Measurements from ENCODE around the gene GTF3C2. TPM values are rescaled to one million over a fixed set of nuclear protein-coding genes. Genes with fewer than 3 reads are reported as not detected.
"Not testable (repeated sequence)": the region's sequence is repeated elsewhere in the genome, so short reads cannot be mapped to it uniquely, and the experiment has no call there.

GTF3C2 gene
- polyA plus RNA-seq, 4 donors: 27.4 to 56.1 (median 35.7) TPM

DNA sequence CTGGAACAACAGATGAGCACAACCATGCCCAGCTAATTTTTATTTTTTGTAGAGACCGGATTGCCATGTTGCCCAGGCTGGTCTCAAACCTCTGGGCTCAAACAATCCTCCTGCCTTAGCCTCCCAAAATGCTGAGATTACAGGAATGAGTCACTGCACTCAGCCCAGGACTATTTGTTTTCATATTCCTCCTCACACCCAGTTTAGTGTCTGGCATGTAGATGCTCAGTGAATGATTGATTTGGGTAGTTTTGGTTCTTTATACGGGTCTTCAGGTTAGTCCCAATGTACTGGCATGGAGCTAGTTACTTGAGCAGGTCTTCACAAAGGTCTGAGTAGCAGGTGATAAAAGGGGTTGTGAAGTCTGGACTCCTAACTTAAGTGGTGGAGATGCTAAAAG lies 7.4 kb upstream of the GTF3C2 start:
- Histone ChIP-seq H3K27me3 (ENCODE audit: control insufficient read depth in 3 of 3, insufficient read depth in 3 of 3, low read length in 3 of 3) (no peaks in the 10 kb centered on the region), H3K4me3 (ENCODE audit: low read depth in 1 of 3, low read length in 3 of 3) (no peak overlapping the region), H3K4me1 (ENCODE audit: control insufficient read depth in 3 of 3, insufficient read depth in 2 of 3, low read depth in 1 of 3, low read length in 2 of 3) (peaks cover 2 to 3% (median 2%) of the 10 kb centered on the region in 3 donors), H3K27ac (ENCODE audit: low read depth in 1 of 3, low read length in 2 of 3) (no peak overlapping the region), H3K9me3 (ENCODE audit: control insufficient read depth in 2 of 2, insufficient read depth in 1 of 2, low read depth in 1 of 2, low read length in 1 of 2) (no peaks in the 10 kb centered on the region), H3K36me3 (ENCODE audit: control insufficient read depth in 3 of 3, insufficient read depth in 2 of 3, low read depth in 1 of 3, low read length in 3 of 3) (peaks cover 10 to 41% (median 20%) of the 10 kb centered on the region in 3 donors)
- no peak for FAIRE-seq
- WGBS, 3 donors: 78 to 84% (median 78%) methylated on average over 2 of the region's 2 CpGs
- no peak for DNase-seq

DNA sequence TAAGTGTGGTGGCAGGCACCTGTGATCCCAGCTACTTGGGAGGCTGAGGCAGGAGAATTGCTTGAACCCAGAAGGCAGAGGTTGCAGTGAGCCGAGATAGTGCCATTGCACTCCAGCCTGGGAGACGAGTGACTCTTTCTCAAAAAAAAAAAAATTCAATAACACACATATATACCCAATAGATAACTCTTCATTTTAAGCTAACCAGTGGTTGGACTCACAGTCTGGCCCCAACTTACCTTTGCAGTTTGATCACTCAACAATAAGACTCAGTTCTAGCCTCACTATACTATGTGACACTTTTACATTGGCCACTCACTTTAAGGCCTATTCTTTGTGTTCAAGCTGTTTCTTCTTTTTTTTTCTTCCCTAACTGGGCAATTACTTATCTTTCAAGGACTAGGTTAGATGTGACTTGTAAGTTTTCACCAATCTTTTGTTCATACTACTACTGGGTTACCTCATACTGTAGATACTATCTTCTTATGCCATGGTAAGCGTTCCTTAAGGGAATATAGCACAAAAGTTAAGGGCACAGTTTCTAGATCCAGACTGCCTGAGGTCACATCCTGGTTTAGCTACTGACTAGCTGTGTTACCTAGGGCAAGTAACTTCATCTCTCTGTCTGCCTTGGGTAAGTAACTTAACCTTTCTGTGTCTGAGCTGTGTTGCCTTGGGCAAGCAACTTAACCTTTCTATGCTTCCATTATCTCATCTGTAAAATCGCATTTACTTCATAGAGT lies 6.3 kb upstream of the GTF3C2 start:
- 93 to 95% (median 95%) methylated on average over 4 of the region's 4 CpGs for WGBS, 3 donors
- FAIRE-seq: no peak

GRCh38 chr2:27356056-27356381 lies 545 bp downstream of the GTF3C2 start:
- Histone ChIP-seq H3K27me3 (ENCODE audit: control insufficient read depth in 3 of 3, insufficient read depth in 3 of 3, low read length in 3 of 3) (no peaks in the 10 kb centered on the region), H3K4me3 (ENCODE audit: low read depth in 1 of 3, low read length in 3 of 3) (peak overlapping the region; percentile 87 to 93 (median 89)), H3K36me3 (ENCODE audit: control insufficient read depth in 3 of 3, insufficient read depth in 2 of 3, low read depth in 1 of 3, low read length in 3 of 3) (peaks cover 0 to 2% (median 0%) of the 10 kb centered on the region in 3 donors), H3K9me3 (ENCODE audit: control insufficient read depth in 2 of 2, insufficient read depth in 1 of 2, low read depth in 1 of 2, low read length in 1 of 2) (no peaks in the 10 kb centered on the region), H3K27ac (ENCODE audit: low read depth in 1 of 3, low read length in 2 of 3) (peak overlapping the region; percentile 91 to 98 (median 98)), H3K4me1 (ENCODE audit: control insufficient read depth in 3 of 3, insufficient read depth in 2 of 3, low read depth in 1 of 3, low read length in 2 of 3) (peaks cover 0 to 5% (median 3%) of the 10 kb centered on the region in 3 donors)
- 0% methylated on average over 12 of the region's 12 CpGs for WGBS, 3 donors
- DNase-seq: peak in 1 of 2 donors; percentile 73
- FAIRE-seq: no peak

More for the DNA sequence above, 6.3 kb upstream of the GTF3C2 start:
- Histone ChIP-seq H3K27me3 (ENCODE audit: control insufficient read depth in 3 of 3, insufficient read depth in 3 of 3, low read length in 3 of 3) (no peaks in the 10 kb centered on the region), H3K27ac (ENCODE audit: low read depth in 1 of 3, low read length in 2 of 3) (no peak overlapping the region), H3K4me1 (ENCODE audit: control insufficient read depth in 3 of 3, insufficient read depth in 2 of 3, low read depth in 1 of 3, low read length in 2 of 3) (peaks cover 0 to under 1% (median 0%) of the 10 kb centered on the region in 3 donors), H3K36me3 (ENCODE audit: control insufficient read depth in 3 of 3, insufficient read depth in 2 of 3, low read depth in 1 of 3, low read length in 3 of 3) (peaks cover 10 to 37% (median 18%) of the 10 kb centered on the region in 3 donors), H3K4me3 (ENCODE audit: low read depth in 1 of 3, low read length in 3 of 3) (no peak overlapping the region), H3K9me3 (ENCODE audit: control insufficient read depth in 2 of 2, insufficient read depth in 1 of 2, low read depth in 1 of 2, low read length in 1 of 2) (no peaks in the 10 kb centered on the region)
- no peak for DNase-seq

- Histone ChIP-seq H3K27ac (ENCODE audit: low read depth in 1 of 3, low read length in 2 of 3) (no peak overlapping the region), H3K27me3 (ENCODE audit: control insufficient read depth in 3 of 3, insufficient read depth in 3 of 3, low read length in 3 of 3) (no peaks in the 10 kb centered on the region), H3K36me3 (ENCODE audit: control insufficient read depth in 3 of 3, insufficient read depth in 2 of 3, low read depth in 1 of 3, low read length in 3 of 3) (peaks cover 2 to 7% (median 4%) of the 10 kb centered on the region in 3 donors), H3K9me3 (ENCODE audit: control insufficient read depth in 2 of 2, insufficient read depth in 1 of 2, low read depth in 1 of 2, low read length in 1 of 2) (no peaks in the 10 kb centered on the region), H3K4me1 (ENCODE audit: control insufficient read depth in 3 of 3, insufficient read depth in 2 of 3, low read depth in 1 of 3, low read length in 2 of 3) (peaks cover 0 to 5% (median 3%) of the 10 kb centered on the region in 3 donors), H3K4me3 (ENCODE audit: low read depth in 1 of 3, low read length in 3 of 3) (no peak overlapping the region)
- WGBS, 3 donors: 89 to 95% (median 92%) methylated on average over 7 of the region's 7 CpGs
- FAIRE-seq (no peak), DNase-seq (no peak)
Observed at GRCh38 chr2:27354597-27354927, 2.0 kb downstream of the GTF3C2 start.

GRCh38 chr2:27353762-27354596 lies 2.6 kb downstream of the GTF3C2 start:
- Histone ChIP-seq H3K27me3 (ENCODE audit: control insufficient read depth in 3 of 3, insufficient read depth in 3 of 3, low read length in 3 of 3) (no peaks in the 10 kb centered on the region), H3K27ac (ENCODE audit: low read depth in 1 of 3, low read length in 2 of 3) (peak overlapping the region in 2 of 3 donors; percentile 10 to 60), H3K4me3 (ENCODE audit: low read depth in 1 of 3, low read length in 3 of 3) (no peak overlapping the region), H3K36me3 (ENCODE audit: control insufficient read depth in 3 of 3, insufficient read depth in 2 of 3, low read depth in 1 of 3, low read length in 3 of 3) (peaks cover 2 to 8% (median 4%) of the 10 kb centered on the region in 3 donors), H3K9me3 (ENCODE audit: control insufficient read depth in 2 of 2, insufficient read depth in 1 of 2, low read depth in 1 of 2, low read length in 1 of 2) (no peaks in the 10 kb centered on the region), H3K4me1 (ENCODE audit: control insufficient read depth in 3 of 3, insufficient read depth in 2 of 3, low read depth in 1 of 3, low read length in 2 of 3) (peaks cover 0 to 5% (median 3%) of the 10 kb centered on the region in 3 donors)
- FAIRE-seq (no peak), DNase-seq (peak; percentile 28 to 47)
- 46 to 69% (median 59%) methylated on average over 7 of the region's 7 CpGs for WGBS, 3 donors

- 80 to 93% (median 92%) methylated on average over 5 of the region's 5 CpGs for WGBS, 3 donors
- H3K4me1 ChIP-seq (ENCODE audit: control insufficient read depth in 3 of 3, insufficient read depth in 2 of 3, low read depth in 1 of 3, low read length in 2 of 3); H3K4me3 ChIP-seq (ENCODE audit: low read depth in 1 of 3, low read length in 3 of 3); H3K9me3 ChIP-seq (ENCODE audit: control insufficient read depth in 2 of 2, insufficient read depth in 1 of 2, low read depth in 1 of 2, low read length in 1 of 2); FAIRE-seq; DNase-seq; H3K27me3 ChIP-seq (ENCODE audit: control insufficient read depth in 3 of 3, insufficient read depth in 3 of 3, low read length in 3 of 3); H3K27ac ChIP-seq (ENCODE audit: low read depth in 1 of 3, low read length in 2 of 3): not testable (repeated sequence)
- H3K36me3 ChIP-seq (ENCODE audit: control insufficient read depth in 3 of 3, insufficient read depth in 2 of 3, low read depth in 1 of 3, low read length in 3 of 3): peaks cover 2 to 10% (median 4%) of the 10 kb centered on the region in 3 donors
Observed at GRCh38 chr2:27353386-27353761, 3.2 kb downstream of the GTF3C2 start.

DNA sequence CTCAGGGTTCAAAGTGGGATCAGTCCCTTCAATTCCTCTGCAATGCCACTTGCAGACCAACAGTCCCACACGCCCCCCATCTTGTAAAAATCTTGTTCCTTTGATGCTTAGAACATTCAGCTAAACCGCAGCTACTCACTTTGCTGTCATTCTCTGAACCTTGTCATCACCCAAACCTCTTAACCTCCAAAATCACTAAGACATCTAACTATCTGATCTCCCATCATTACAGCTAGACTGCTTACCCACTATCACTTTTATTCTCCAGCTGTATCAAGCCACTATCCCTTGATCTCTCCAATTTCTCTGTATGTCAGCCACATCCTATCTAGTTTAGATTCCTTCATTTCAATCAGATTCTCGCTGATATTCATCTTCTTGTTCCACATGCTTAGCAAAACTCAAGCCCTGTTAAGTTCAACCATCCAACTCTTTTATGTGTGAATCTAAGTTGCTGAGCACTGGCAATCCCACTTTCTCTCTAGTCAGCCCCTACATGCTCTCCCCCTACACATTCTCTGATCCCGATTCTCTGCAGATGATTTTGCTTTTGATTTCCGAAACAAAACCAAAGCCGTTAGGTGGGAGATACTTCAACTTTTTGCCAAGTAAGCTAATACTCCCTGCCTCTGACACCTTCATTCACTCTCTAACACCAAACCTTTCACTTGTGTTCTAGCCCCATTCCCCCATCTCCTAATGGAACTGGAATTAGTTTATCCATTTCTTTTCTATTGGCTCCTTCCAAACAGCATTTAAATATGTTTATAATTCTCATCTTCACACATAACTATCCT lies 4.6 kb downstream of the GTF3C2 start:
- H3K9me3 ChIP-seq (ENCODE audit: control insufficient read depth in 2 of 2, insufficient read depth in 1 of 2, low read depth in 1 of 2, low read length in 1 of 2): no peaks in the 10 kb centered on the region
- H3K4me3 ChIP-seq (ENCODE audit: low read depth in 1 of 3, low read length in 3 of 3): no peak overlapping the region
- H3K27me3 ChIP-seq (ENCODE audit: control insufficient read depth in 3 of 3, insufficient read depth in 3 of 3, low read length in 3 of 3): no peaks in the 10 kb centered on the region
- peaks cover 0 to 3% (median 0%) of the 10 kb centered on the region in 3 donors for H3K4me1 ChIP-seq (ENCODE audit: control insufficient read depth in 3 of 3, insufficient read depth in 2 of 3, low read depth in 1 of 3, low read length in 2 of 3)
- DNase-seq (no peak), FAIRE-seq (no peak)
- WGBS, 3 donors: 75 to 86% (median 78%) methylated on average over 6 of the region's 6 CpGs
- no peak overlapping the region for H3K27ac ChIP-seq (ENCODE audit: low read depth in 1 of 3, low read length in 2 of 3)
- peaks cover 2 to 16% (median 4%) of the 10 kb centered on the region in 3 donors for H3K36me3 ChIP-seq (ENCODE audit: control insufficient read depth in 3 of 3, insufficient read depth in 2 of 3, low read depth in 1 of 3, low read length in 3 of 3)

DNA sequence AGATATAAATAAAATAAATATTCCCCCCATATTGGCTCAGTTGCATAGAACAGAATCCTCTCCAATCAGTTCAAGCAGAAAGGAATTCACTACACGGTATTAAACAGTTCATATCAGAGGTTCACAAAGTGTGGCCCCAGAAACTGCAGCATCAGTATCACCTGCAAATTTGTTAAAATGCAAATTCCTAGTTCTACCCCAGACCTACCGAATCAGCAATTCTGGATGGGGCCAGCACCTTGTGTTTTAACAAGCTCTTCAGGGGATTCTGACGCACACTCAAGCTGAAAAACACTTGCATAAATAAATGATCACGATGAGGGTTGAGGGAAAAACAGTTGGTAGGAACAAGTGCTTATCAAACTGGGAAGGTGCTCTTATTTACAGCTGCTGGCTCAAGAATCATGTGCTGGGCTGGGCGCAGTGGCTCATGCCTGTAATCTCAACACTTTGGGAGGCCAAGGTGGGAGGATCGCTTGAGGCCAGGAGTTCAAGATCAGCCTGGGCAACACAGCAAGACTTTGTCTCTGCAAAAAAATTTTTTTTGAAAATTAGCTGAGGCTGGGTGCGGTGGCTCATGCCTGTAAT lies 6.4 kb downstream of the GTF3C2 start:
- WGBS, 3 donors: 82 to 86% (median 86%) methylated on average over 7 of the region's 7 CpGs

More for the DNA sequence above, 6.4 kb downstream of the GTF3C2 start:
- no peaks in the 10 kb centered on the region for H3K27me3 ChIP-seq (ENCODE audit: control insufficient read depth in 3 of 3, insufficient read depth in 3 of 3, low read length in 3 of 3)
- DNase-seq (no peak), FAIRE-seq (no peak)
- H3K27ac ChIP-seq (ENCODE audit: low read depth in 1 of 3, low read length in 2 of 3): no peak overlapping the region
- peaks cover 2 to 15% (median 4%) of the 10 kb centered on the region in 3 donors for H3K36me3 ChIP-seq (ENCODE audit: control insufficient read depth in 3 of 3, insufficient read depth in 2 of 3, low read depth in 1 of 3, low read length in 3 of 3)
- no peak overlapping the region for H3K4me3 ChIP-seq (ENCODE audit: low read depth in 1 of 3, low read length in 3 of 3)
- peaks cover 0 to 3% (median 0%) of the 10 kb centered on the region in 3 donors for H3K4me1 ChIP-seq (ENCODE audit: control insufficient read depth in 3 of 3, insufficient read depth in 2 of 3, low read depth in 1 of 3, low read length in 2 of 3)
- H3K9me3 ChIP-seq (ENCODE audit: control insufficient read depth in 2 of 2, insufficient read depth in 1 of 2, low read depth in 1 of 2, low read length in 1 of 2): no peaks in the 10 kb centered on the region

All from small intestine (tissue), 7 donors.